OCI-LY1 (cell line): ENCODE results near the gene BCKDK.

Experiments
- EZH2 ChIP-seq: fragments of 200-600 bp; sonication (generic), shearing (Covaris generic); IDR thresholded peaks from 2 replicates; pipeline ENCODE4 v1.8.0; 2017; ENCODE audit warnings: borderline replicate concordance, mixed run types, mild to moderate bottlenecking, antibody characterized with exemption, low read length, moderate library complexity, mixed read lengths
- TF ChIP-seq, protein P1 (sequence below): fragments of 200-600 bp; sonication (generic), shearing (Covaris generic); IDR thresholded peaks from 2 replicates; pipeline ENCODE4 v1.5.1; 2017; ENCODE audit warnings: mild to moderate bottlenecking, antibody characterized with exemption, low read length, moderate library complexity, mixed read lengths

DNA sequence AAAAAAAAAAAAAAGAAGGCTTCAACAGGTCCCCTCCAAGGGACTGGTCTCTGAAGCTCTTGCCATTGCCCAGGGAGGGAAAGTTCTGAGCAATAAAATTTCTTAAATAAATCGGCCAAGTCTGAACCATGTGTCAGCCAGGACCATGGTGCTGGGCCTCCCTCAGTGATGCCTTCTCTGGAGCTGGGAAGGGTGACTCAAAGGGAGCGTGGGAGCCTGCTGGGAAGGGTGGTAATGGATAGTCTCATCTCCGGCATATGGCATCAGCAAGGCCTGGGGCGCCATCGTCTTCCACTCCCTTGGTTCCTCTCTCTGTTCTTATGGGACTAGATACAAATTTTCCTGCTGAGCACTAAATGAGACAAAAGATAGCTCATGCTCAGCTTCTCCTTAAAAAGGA, 15.9 kb upstream of the BCKDK start:
- TF ChIP-seq EZH2, result no peak
- TF ChIP-seq, protein P1, sequence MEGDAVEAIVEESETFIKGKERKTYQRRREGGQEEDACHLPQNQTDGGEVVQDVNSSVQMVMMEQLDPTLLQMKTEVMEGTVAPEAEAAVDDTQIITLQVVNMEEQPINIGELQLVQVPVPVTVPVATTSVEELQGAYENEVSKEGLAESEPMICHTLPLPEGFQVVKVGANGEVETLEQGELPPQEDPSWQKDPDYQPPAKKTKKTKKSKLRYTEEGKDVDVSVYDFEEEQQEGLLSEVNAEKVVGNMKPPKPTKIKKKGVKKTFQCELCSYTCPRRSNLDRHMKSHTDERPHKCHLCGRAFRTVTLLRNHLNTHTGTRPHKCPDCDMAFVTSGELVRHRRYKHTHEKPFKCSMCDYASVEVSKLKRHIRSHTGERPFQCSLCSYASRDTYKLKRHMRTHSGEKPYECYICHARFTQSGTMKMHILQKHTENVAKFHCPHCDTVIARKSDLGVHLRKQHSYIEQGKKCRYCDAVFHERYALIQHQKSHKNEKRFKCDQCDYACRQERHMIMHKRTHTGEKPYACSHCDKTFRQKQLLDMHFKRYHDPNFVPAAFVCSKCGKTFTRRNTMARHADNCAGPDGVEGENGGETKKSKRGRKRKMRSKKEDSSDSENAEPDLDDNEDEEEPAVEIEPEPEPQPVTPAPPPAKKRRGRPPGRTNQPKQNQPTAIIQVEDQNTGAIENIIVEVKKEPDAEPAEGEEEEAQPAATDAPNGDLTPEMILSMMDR, result no peak
